GM10266 (cell line): Measurements from ENCODE around the gene CPM.

Experiments used
- DNase-seq: peaks from one replicate; pipeline ENCODE4 v3.0.0; 2012; ENCODE audit errors: extremely low spot score
- TF ChIP-seq, protein P1 (sequence below): IDR thresholded peaks from 2 replicates; pipeline ENCODE4 v1.5.1; 2012; ENCODE audit warnings: mild to moderate bottlenecking, low read depth; ENCODE audit not compliant: control insufficient read depth, insufficient read depth; ENCODE audit errors: missing control alignments

The CPM gene

DNA sequence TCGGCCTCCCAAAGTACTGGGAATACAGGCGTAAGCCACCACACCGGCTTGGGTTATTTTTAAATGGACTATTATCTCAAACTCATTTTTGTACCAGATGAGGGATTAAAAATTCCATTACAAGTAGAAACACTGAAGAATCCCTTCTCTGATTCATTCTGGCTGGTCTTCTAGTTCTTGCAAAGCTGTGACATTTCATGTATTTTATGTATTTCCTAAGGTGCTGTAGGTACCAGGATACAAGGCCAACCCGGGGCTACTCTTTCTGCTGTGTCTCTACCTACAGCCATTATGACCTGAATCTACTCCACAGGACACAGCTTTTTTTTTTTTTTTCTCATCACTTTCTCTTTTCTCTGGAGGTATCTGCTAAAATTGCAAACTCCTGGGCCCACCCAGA lies 24.9 kb downstream of the CPM start:
- TF ChIP-seq, protein P1, sequence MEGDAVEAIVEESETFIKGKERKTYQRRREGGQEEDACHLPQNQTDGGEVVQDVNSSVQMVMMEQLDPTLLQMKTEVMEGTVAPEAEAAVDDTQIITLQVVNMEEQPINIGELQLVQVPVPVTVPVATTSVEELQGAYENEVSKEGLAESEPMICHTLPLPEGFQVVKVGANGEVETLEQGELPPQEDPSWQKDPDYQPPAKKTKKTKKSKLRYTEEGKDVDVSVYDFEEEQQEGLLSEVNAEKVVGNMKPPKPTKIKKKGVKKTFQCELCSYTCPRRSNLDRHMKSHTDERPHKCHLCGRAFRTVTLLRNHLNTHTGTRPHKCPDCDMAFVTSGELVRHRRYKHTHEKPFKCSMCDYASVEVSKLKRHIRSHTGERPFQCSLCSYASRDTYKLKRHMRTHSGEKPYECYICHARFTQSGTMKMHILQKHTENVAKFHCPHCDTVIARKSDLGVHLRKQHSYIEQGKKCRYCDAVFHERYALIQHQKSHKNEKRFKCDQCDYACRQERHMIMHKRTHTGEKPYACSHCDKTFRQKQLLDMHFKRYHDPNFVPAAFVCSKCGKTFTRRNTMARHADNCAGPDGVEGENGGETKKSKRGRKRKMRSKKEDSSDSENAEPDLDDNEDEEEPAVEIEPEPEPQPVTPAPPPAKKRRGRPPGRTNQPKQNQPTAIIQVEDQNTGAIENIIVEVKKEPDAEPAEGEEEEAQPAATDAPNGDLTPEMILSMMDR = no peak
- no peak for DNase-seq

DNA sequence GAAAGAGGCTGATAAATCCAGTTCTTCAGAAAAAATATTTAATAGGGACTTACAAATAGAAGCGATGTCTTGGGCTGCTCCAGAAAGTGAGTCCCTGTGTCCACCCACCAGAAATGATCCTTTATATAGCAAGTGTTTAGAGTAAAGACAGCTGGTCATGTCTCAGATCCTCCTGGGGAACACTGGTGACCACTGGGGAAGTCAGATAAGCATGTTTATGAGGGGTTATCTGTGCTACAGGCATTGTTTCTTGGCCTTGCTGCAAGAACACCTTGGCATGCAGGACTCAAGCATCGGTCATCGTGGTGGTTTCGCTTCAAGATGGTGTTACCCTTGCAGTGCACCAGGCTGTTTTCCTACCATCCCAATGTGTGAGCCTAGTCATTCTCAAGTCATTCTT lies 27.2 kb downstream of the CPM start:
- TF ChIP-seq, protein P1 = no peak
- DNase-seq = no peak

DNA sequence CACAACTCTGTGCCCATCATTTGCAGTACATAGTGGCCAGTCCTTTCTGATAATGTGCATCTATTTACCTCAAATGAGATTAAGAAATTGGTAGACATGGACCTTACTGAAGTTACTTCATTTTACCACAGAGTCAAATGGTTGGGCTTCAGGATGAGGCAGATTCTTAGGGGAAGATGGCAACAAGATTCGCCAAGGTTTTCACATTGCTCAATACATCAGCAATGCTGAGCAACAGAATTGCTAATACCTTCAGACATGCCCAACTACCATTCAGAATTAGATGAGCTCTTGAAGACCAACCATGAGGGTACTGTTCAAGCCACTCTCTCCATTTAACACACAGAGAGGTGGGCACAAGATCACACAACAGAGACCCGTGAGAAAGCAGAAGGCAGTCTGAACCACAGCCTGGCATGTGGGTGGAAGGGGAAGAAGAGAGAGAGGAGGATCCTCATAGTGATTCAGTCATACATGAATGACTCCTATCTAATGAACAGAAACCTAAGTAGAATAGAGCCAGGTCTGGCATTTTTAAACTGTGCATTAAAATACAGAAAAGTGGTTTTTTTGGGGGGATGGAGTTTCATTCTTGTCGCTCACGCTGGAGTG lies 28.5 kb downstream of the CPM start:
- TF ChIP-seq, protein P1 = no peak
- DNase-seq = no peak

DNA sequence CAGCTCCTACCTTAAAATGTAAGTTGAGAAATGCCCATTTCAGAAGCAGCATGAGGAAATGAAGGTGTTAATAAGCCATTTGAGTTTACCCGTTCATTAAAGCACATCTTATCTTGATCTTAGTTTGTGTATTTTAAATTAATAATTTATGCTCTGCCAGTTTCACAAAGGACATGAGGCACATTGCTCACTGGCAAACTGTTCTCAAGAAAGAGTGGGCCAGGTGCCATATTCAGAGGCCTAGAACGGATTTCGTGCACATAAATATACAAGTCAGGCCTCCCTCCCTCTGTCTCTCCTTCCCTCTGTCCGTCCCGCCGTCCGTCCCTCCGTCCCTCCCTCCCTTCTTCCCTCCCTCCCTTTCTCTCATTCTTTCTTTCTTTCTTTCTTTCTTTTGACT lies 29.5 kb downstream of the CPM start:
- TF ChIP-seq, protein P1 = no peak
- DNase-seq = no peak

DNA sequence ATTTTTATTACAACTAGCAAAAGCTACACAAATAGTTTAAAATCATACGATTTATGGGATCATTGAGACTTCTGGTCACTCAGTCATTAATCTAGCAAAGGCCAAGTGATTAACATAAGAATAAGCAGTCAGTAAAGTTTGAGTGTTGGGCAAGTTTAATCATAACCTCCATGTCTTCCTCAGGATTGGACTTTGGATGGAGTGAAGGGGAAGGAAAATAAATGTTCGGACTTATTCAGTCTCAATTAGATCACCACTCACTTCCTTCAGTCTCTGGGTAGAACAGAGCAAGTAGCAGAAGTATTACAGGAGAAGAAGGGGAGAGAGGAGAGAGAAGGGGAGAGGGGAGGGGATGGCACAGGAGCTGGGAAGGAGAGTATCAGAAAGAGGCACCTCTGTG lies 31.4 kb downstream of the CPM start:
- no peak for DNase-seq
- TF ChIP-seq, protein P1 = no peak

DNA sequence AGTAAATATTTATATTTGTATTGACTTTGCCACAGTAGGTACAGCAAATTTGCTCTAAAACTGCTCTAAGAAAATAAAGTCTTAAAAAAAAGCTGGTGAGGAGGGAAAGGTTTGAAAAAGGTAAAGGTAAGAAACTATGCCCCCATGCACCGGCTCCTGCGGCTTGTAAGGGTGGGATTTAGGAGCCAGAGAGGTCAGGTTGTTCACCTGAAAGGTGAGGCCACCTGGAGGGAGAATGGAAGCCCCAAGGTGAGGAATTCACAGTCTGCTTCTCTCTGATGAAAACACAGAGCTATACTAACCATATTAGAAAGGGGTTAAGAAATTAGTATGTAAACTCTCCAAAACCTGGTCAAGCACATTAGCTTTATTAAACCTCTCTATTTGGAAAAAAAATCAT lies 31.8 kb downstream of the CPM start:
- no peak for DNase-seq
- TF ChIP-seq, protein P1 = no peak

DNA sequence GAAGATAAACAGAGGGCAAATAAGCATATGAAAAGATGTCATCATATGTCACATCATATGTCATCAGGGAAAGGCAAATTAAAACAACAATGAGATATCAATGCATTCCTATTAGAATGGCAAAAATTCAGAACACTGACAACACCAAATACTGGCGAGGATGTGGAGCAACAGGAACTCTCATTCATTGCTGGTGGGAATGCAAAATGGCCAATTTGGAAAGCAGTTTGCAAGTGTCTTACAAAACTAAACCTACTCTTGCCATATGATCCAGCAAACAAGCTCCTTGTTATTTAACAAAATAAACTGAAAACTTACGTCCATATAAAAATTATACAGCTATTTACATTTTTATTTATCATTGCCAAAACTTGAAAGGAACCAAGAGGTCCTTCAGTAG lies 32.7 kb downstream of the CPM start:
- TF ChIP-seq, protein P1 = no peak

More for the DNA sequence above, 32.7 kb downstream of the CPM start:
- no peak for DNase-seq
